ENCODE measurements around the gene CACNA1A.
"Not testable (repeated sequence)": the region's sequence is repeated elsewhere in the genome, so short reads cannot be mapped to it uniquely, and the experiment has no call there.

Gene CACNA1A

DNA sequence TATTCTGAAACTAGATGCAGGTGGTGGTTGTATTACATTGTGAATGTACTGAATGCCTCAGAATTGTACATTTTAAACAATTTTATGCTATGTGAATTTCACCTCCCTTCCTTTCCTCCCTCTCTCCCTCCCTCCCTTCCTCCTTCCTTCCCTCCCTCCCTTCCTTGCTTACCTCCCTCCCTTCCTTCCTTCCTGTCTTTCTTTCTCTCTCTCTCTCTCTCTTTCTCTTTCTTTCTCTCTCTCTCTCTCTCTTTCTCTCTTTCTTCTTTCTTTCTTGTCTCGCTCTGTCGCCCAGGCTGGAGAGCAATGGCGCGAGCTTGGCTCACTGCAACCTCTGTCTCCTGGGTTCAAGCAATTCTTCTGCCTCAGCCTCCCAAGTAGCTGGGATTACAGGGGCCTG is 318.9 kb downstream of the CACNA1A start:
- no peak overlapping the region for H2AK5ac ChIP-seq (ENCODE audit: low read length)
- no CpG with 5 or more reads among the region's 4 CpGs for WGBS (ENCODE audit: extremely low coverage, insufficient coverage, insufficient read length)
- no peaks in the 10 kb centered on the region for H3K79me1 ChIP-seq (ENCODE audit: low read length)
- H3K27ac ChIP-seq (ENCODE audit: low read depth, low read length): no peak overlapping the region
- no peak overlapping the region for H3K4me3 ChIP-seq (ENCODE audit: low read depth, low read length)
- H2BK5ac ChIP-seq (ENCODE audit: low read depth, low read length, poor library complexity): no peak overlapping the region
- H3K4ac ChIP-seq (ENCODE audit: low read depth, low read length): no peak overlapping the region
- H4K91ac ChIP-seq (ENCODE audit: low read depth, low read length): no peak overlapping the region
- H3K9me3 ChIP-seq (ENCODE audit: insufficient read depth, low read depth, low read length): no peaks in the 10 kb centered on the region
- H3K4me2 ChIP-seq (ENCODE audit: low read length): no peak overlapping the region
- no peak for DNase-seq
- no peak overlapping the region for H3K9ac ChIP-seq (ENCODE audit: low read length)
- H4K8ac ChIP-seq (ENCODE audit: low read depth, low read length): no peak overlapping the region
- no peak overlapping the region for H2BK12ac ChIP-seq (ENCODE audit: low read length)
- no peak overlapping the region for H2BK120ac ChIP-seq (ENCODE audit: insufficient read depth, low read length, poor library complexity)
- H3K79me2 ChIP-seq (ENCODE audit: control insufficient read depth, insufficient read depth, low read length, poor library complexity): no peaks in the 10 kb centered on the region
- no peak overlapping the region for H3K23ac ChIP-seq (ENCODE audit: low read length)
- H3K36me3 ChIP-seq (ENCODE audit: control insufficient read depth in 1 of 2, insufficient read depth in 2 of 2, low read length in 2 of 2): no peaks in the 10 kb centered on the region
- H3K18ac ChIP-seq (ENCODE audit: low read length): no peak overlapping the region
- H3K4me1 ChIP-seq (ENCODE audit: control insufficient read depth in 1 of 2, insufficient read depth in 2 of 2, low read length in 2 of 2): no peaks in the 10 kb centered on the region
- no peak overlapping the region for H2AFZ ChIP-seq (ENCODE audit: insufficient read depth, low read length, poor library complexity)
- H3K27me3 ChIP-seq (ENCODE audit: insufficient read depth, low read length): no peaks in the 10 kb centered on the region
- H3K14ac ChIP-seq (ENCODE audit: low read length): no peak overlapping the region
- H4K12ac ChIP-seq (ENCODE audit: low read depth, low read length): no peak overlapping the region

DNA sequence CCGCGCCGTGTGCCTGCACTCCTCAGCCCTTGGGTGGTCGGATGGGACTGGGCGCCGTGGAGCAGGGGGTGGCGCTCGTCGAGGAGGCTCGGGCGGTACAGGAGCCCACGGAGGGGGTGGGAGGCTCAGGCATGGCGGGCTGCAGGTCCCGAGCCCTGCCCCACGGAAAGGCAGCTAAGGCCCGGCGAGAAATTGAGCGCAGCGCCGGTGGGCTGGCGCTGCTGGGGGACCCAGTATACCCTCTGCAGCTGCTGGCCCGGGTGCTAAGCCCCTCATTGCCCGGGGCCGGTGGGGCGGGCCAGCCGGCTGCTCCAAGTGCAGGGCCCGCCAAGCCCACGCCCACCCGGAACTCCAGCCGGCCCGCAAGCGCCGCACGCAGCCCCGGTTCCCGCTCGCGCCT is 319.6 kb downstream of the CACNA1A start:
- H3K79me1 ChIP-seq (ENCODE audit: low read length); H3K9me3 ChIP-seq (ENCODE audit: insufficient read depth, low read depth, low read length); H3K18ac ChIP-seq (ENCODE audit: low read length); H3K4me1 ChIP-seq (ENCODE audit: control insufficient read depth in 1 of 2, insufficient read depth in 2 of 2, low read length in 2 of 2); H3K4me2 ChIP-seq (ENCODE audit: low read length); H3K4ac ChIP-seq (ENCODE audit: low read depth, low read length); H3K23ac ChIP-seq (ENCODE audit: low read length); H3K36me3 ChIP-seq (ENCODE audit: control insufficient read depth in 1 of 2, insufficient read depth in 2 of 2, low read length in 2 of 2); H2AFZ ChIP-seq (ENCODE audit: insufficient read depth, low read length, poor library complexity); H3K79me2 ChIP-seq (ENCODE audit: control insufficient read depth, insufficient read depth, low read length, poor library complexity); H4K12ac ChIP-seq (ENCODE audit: low read depth, low read length); H4K91ac ChIP-seq (ENCODE audit: low read depth, low read length); H3K9ac ChIP-seq (ENCODE audit: low read length); H4K8ac ChIP-seq (ENCODE audit: low read depth, low read length); H3K14ac ChIP-seq (ENCODE audit: low read length); H2AK5ac ChIP-seq (ENCODE audit: low read length); H2BK120ac ChIP-seq (ENCODE audit: insufficient read depth, low read length, poor library complexity); H3K27me3 ChIP-seq (ENCODE audit: insufficient read depth, low read length); H3K27ac ChIP-seq (ENCODE audit: low read depth, low read length); H3K4me3 ChIP-seq (ENCODE audit: low read depth, low read length); H2BK12ac ChIP-seq (ENCODE audit: low read length); DNase-seq; H2BK5ac ChIP-seq (ENCODE audit: low read depth, low read length, poor library complexity): not testable (repeated sequence)
- no CpG with 5 or more reads among the region's 38 CpGs for WGBS (ENCODE audit: extremely low coverage, insufficient coverage, insufficient read length)

DNA sequence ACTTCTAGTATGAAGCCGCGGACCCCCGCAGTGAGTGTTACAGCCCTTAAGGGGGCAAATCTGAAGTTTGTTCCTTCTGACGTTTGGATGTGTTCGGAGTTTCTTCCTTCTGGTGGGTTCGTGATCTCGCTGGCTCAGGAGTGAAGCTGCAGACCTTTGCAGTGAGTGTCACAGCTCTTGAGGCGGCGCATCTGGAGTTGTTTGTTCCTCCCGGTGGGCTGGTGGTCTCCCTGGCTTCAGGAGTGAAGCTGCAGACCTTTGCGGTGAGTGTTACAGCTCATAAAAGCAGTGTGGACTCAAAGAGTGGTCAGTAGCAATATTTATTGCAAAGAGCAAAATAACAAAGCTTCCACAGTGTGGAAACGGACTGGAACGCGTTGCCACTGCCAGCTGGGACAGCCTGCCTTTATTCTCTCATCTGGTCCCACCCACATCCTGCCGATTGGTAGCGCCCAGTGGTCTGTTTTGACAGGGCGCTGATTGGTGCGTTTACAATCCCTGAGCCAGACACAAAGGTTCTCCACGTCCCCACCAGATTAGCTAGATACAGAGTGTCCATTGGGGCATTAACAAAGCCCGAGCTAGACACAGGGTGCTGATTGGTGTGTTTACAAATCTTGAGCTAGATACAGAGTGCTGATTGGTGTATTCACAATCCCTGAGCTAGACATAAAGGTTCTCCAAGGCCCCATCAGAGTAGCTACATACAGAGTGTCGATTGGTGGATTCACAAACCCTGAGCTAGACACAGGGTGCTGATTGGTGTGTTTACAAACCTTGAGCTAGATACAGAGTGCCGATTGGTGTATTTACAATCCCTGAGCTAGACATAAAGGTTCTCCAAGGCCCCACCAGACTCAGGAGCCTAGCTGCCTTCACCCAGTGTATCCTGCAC is 320.3 kb downstream of the CACNA1A start:
- H3K27ac ChIP-seq (ENCODE audit: low read depth, low read length); H3K4me1 ChIP-seq (ENCODE audit: control insufficient read depth in 1 of 2, insufficient read depth in 2 of 2, low read length in 2 of 2); H3K18ac ChIP-seq (ENCODE audit: low read length); H3K27me3 ChIP-seq (ENCODE audit: insufficient read depth, low read length); H2BK12ac ChIP-seq (ENCODE audit: low read length); H3K4ac ChIP-seq (ENCODE audit: low read depth, low read length); H2BK5ac ChIP-seq (ENCODE audit: low read depth, low read length, poor library complexity); H3K36me3 ChIP-seq (ENCODE audit: control insufficient read depth in 1 of 2, insufficient read depth in 2 of 2, low read length in 2 of 2); H3K9me3 ChIP-seq (ENCODE audit: insufficient read depth, low read depth, low read length); H2AFZ ChIP-seq (ENCODE audit: insufficient read depth, low read length, poor library complexity); H4K12ac ChIP-seq (ENCODE audit: low read depth, low read length); H3K9ac ChIP-seq (ENCODE audit: low read length); H3K14ac ChIP-seq (ENCODE audit: low read length); H4K8ac ChIP-seq (ENCODE audit: low read depth, low read length); H4K91ac ChIP-seq (ENCODE audit: low read depth, low read length); H3K79me1 ChIP-seq (ENCODE audit: low read length); H3K4me3 ChIP-seq (ENCODE audit: low read depth, low read length); DNase-seq; H3K23ac ChIP-seq (ENCODE audit: low read length); H2AK5ac ChIP-seq (ENCODE audit: low read length); H3K79me2 ChIP-seq (ENCODE audit: control insufficient read depth, insufficient read depth, low read length, poor library complexity); H3K4me2 ChIP-seq (ENCODE audit: low read length): not testable (repeated sequence)
- no CpG with 5 or more reads among the region's 22 CpGs for WGBS (ENCODE audit: extremely low coverage, insufficient coverage, insufficient read length)
- peak overlapping the region; percentile 16 for H2BK120ac ChIP-seq (ENCODE audit: insufficient read depth, low read length, poor library complexity)

DNA sequence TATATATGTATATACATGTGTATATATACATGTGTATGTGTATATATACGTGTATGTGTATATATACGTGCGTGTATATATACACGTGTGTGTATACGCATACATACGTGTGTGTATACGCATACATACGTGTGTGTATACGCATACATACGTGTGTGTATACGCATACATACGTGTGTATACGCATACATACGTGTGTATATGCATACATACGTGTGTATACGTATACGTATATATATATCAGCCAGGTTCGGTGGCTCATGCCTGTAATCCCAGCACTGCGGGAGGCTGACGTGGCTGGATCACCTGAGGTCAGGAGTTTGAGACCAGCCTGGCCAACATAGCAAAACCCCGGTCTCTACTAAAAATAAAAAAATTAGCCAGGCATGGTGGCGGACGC is 321.4 kb downstream of the CACNA1A start:
- not testable (repeated sequence) for H2BK5ac ChIP-seq (ENCODE audit: low read depth, low read length, poor library complexity); H3K9me3 ChIP-seq (ENCODE audit: insufficient read depth, low read depth, low read length); H2BK12ac ChIP-seq (ENCODE audit: low read length); H3K18ac ChIP-seq (ENCODE audit: low read length); H3K27me3 ChIP-seq (ENCODE audit: insufficient read depth, low read length); H2AFZ ChIP-seq (ENCODE audit: insufficient read depth, low read length, poor library complexity); H4K91ac ChIP-seq (ENCODE audit: low read depth, low read length); H3K79me1 ChIP-seq (ENCODE audit: low read length); H4K8ac ChIP-seq (ENCODE audit: low read depth, low read length); H3K4me1 ChIP-seq (ENCODE audit: control insufficient read depth in 1 of 2, insufficient read depth in 2 of 2, low read length in 2 of 2); H2BK120ac ChIP-seq (ENCODE audit: insufficient read depth, low read length, poor library complexity); H3K4me3 ChIP-seq (ENCODE audit: low read depth, low read length); H3K23ac ChIP-seq (ENCODE audit: low read length); H3K4ac ChIP-seq (ENCODE audit: low read depth, low read length); H3K27ac ChIP-seq (ENCODE audit: low read depth, low read length); H3K9ac ChIP-seq (ENCODE audit: low read length); H3K4me2 ChIP-seq (ENCODE audit: low read length); H3K14ac ChIP-seq (ENCODE audit: low read length); H3K36me3 ChIP-seq (ENCODE audit: control insufficient read depth in 1 of 2, insufficient read depth in 2 of 2, low read length in 2 of 2); DNase-seq; H4K12ac ChIP-seq (ENCODE audit: low read depth, low read length); H3K79me2 ChIP-seq (ENCODE audit: control insufficient read depth, insufficient read depth, low read length, poor library complexity); H2AK5ac ChIP-seq (ENCODE audit: low read length)
- no CpG with 5 or more reads among the region's 23 CpGs for whole genome bisulfite sequencing (ENCODE audit: extremely low coverage, insufficient coverage, insufficient read length)

Measured in trophoblast cell (in vitro differentiated cells and primary cell).